Fibroblast of lung (primary cell): ENCODE data around the gene CTBP2. TPM values are rescaled to one million over a fixed set of nuclear protein-coding genes. Genes with fewer than 3 reads are reported as not detected.

ENCODE experiments used
- DNase-seq, 2 donors: peaks; one replicate each; pipeline versions ENCODE4 v3.0.0 to v3.0.0-alpha.2; 2010; ENCODE audit warnings: low read depth in 2 of 2
- H2AFZ ChIP-seq: 2 replicates; pipeline ENCODE4 v1.5.1; 2012; ENCODE audit warnings: low read length, control low read depth, inconsistent platforms
- H3K27ac ChIP-seq: 2 replicates; pipeline ENCODE4 v1.5.1; 2011; ENCODE audit warnings: low read length, control low read depth; ENCODE audit not compliant: insufficient read depth
- H3K27me3 ChIP-seq: 2 replicates; pipeline ENCODE4 v1.5.1; 2011; ENCODE audit warnings: mild to moderate bottlenecking, low read length; ENCODE audit not compliant: control insufficient read depth, insufficient read depth
- H3K36me3 ChIP-seq: 2 replicates; pipeline ENCODE4 v1.5.1; 2011; ENCODE audit warnings: low read length; ENCODE audit not compliant: control insufficient read depth, insufficient read depth
- H3K4me1 ChIP-seq: 2 replicates; pipeline ENCODE4 v1.5.1; 2011; ENCODE audit warnings: low read length; ENCODE audit not compliant: control insufficient read depth, insufficient read depth; ENCODE audit errors: extremely low read depth
- H3K4me2 ChIP-seq: 2 replicates; pipeline ENCODE4 v1.5.1; 2011; ENCODE audit warnings: low read length, control low read depth; ENCODE audit not compliant: insufficient read depth; ENCODE audit errors: extremely low read depth
- H3K4me3 ChIP-seq, 4 experiments: fragments of 200-600 bp in 1 of 4; sonication (generic) in 1 of 4; replicated peaks in 1 of 4; 2 replicates each; pipeline ENCODE4 v1.5.1; 2011 to 2016; ENCODE audit warnings: low read length in 4 of 4, low read depth in 3 of 4, mild to moderate bottlenecking in 3 of 4, control low read depth in 2 of 4, inconsistent platforms in 1 of 4, mixed read lengths in 1 of 4; ENCODE audit not compliant: insufficient read depth in 1 of 4; ENCODE audit errors: control extremely low read depth in 1 of 4
- H3K79me2 ChIP-seq: 2 replicates; pipeline ENCODE4 v1.5.1; 2012; ENCODE audit warnings: mild to moderate bottlenecking, low read length, inconsistent platforms; ENCODE audit not compliant: control insufficient read depth, insufficient read depth
- H3K9ac ChIP-seq: 2 replicates; pipeline ENCODE4 v1.5.1; 2011; ENCODE audit warnings: mild to moderate bottlenecking, low read length, control low read depth; ENCODE audit not compliant: insufficient read depth
- H3K9me3 ChIP-seq: 2 replicates; pipeline ENCODE4 v1.5.1; 2012; ENCODE audit warnings: low read depth, low read length; ENCODE audit not compliant: control insufficient read depth, insufficient read depth
- H4K20me1 ChIP-seq: 2 replicates; pipeline ENCODE4 v1.5.1; 2011; ENCODE audit warnings: low read length; ENCODE audit not compliant: control insufficient read depth, insufficient read depth; ENCODE audit errors: extremely low read depth
- EZH2 ChIP-seq: IDR thresholded peaks from 2 replicates; pipeline ENCODE4 v1.5.1; 2012; ENCODE audit warnings: low read length, control low read depth, mild to moderate bottlenecking; ENCODE audit errors: missing control alignments
- polyA plus RNA-seq, 2 donors: library from polyadenylated mRNA; depleted of rRNA in 1 of 2; stranded (reverse) in 1 of 2; unstranded in 1 of 2; fragments of >200 nt; gene quantifications; 2 replicates each; pipeline ENCODE4 v1.2.1, GENCODE V29; 2011 to 2012; ENCODE audit warnings: missing spikeins in 1 of 2
- total RNA-seq: library from RNA; depleted of rRNA; stranded (reverse); fragments of >200 nt; gene quantifications from 2 replicates; pipeline ENCODE4 v1.2.1, GENCODE V29; 2014
- TF ChIP-seq, protein P1 (sequence below), 2 donors: IDR thresholded peaks in 1 of 2; conservative IDR thresholded peaks in 1 of 2; 1 replicate in 1 of 2; 2 replicates in 1 of 2; pipeline ENCODE4 v1.5.1; 2011 to 2012; ENCODE audit warnings: low read length in 2 of 2, control low read depth in 1 of 2, inconsistent platforms in 1 of 2, low read depth in 1 of 2, mild to moderate bottlenecking in 1 of 2

Gene CTBP2
- total and polyA plus RNA-seq, 2 donors (not counting 1 experiment from before 2014, with no cell fraction given) = 72.1 to 73.3 TPM

DNA sequence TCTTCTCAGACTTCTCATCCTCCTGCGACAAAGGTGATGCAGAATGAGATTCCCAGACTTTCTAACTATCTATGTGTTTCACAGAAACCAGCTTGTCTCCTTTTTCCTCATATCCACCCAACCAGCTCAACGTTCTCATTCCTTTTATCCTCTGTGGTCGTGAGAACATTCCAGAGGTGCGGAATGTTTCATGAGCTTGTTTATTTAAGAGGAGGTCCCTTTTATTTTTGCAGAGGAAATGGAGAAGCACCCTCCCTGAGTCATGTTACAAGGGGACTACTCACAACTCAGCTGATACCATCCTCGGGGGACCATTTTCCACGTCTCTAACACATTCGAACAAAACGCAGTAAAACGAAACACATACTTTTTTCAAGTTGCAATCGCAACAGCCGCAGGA is 125.2 kb downstream of the CTBP2 start:
- Histone ChIP-seq H3K4me2 (peak overlapping the region; percentile 86), H2AFZ (no peak overlapping the region), H3K27me3 (no peaks in the 10 kb centered on the region), H3K79me2 (peaks cover 69% of the 10 kb centered on the region), H3K9me3 (no peaks in the 10 kb centered on the region), H3K4me1 (peaks cover 31% of the 10 kb centered on the region), H3K27ac (peak overlapping the region; percentile 66), H4K20me1 (no peaks in the 10 kb centered on the region), H3K4me3 (peak overlapping the region in 3 of 4 experiments; percentile 6 to 39 (median 16)), H3K9ac (no peak overlapping the region), H3K36me3 (peaks cover 3% of the 10 kb centered on the region)
- TF ChIP-seq EZH2 = no peak
- TF ChIP-seq, protein P1, sequence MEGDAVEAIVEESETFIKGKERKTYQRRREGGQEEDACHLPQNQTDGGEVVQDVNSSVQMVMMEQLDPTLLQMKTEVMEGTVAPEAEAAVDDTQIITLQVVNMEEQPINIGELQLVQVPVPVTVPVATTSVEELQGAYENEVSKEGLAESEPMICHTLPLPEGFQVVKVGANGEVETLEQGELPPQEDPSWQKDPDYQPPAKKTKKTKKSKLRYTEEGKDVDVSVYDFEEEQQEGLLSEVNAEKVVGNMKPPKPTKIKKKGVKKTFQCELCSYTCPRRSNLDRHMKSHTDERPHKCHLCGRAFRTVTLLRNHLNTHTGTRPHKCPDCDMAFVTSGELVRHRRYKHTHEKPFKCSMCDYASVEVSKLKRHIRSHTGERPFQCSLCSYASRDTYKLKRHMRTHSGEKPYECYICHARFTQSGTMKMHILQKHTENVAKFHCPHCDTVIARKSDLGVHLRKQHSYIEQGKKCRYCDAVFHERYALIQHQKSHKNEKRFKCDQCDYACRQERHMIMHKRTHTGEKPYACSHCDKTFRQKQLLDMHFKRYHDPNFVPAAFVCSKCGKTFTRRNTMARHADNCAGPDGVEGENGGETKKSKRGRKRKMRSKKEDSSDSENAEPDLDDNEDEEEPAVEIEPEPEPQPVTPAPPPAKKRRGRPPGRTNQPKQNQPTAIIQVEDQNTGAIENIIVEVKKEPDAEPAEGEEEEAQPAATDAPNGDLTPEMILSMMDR (conservative IDR thresholded peaks at IDR 0.05 in 1 of 2, IDR thresholded peaks at IDR 0.05 in 1 of 2; ENCODE audit: low read depth in 1 of 2, low read length in 2 of 2) = no peak
- DNase-seq = peak; percentile 95 to 98

DNA sequence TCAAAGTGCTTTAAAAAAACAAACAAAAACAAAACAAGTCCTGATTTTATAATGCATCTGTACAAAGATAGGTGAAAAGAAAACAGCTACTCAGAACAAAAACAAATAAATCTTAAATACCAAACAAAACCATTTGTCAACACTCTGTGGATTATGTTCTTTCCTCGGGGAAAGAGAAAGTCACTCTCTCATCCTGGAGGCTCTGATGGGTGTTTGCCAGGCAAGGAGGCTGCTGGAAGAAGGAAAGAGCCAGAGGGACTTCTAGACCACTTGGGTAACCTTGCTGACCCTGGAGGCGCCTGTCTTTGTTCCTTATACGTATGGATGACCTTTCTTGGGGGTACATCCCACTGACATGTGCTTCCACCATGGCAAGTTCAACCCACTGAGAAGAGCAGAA is 125.7 kb downstream of the CTBP2 start:
- DNase-seq = peak in 1 of 2 donors; percentile 44
- H3K27ac ChIP-seq = peak overlapping the region; percentile 66
- H3K9me3 ChIP-seq = no peaks in the 10 kb centered on the region
- TF ChIP-seq, protein P1 (conservative IDR thresholded peaks at IDR 0.05 in 1 of 2, IDR thresholded peaks at IDR 0.05 in 1 of 2; ENCODE audit: low read depth in 1 of 2, low read length in 2 of 2) = no peak
- no peak for TF ChIP-seq EZH2
- H3K4me2 ChIP-seq = peak overlapping the region; percentile 13
- H3K4me3 ChIP-seq = peak overlapping the region in 1 of 4 experiments; percentile 39
- peaks cover 3% of the 10 kb centered on the region for H3K36me3 ChIP-seq
- H2AFZ ChIP-seq = no peak overlapping the region
- H3K4me1 ChIP-seq = peaks cover 35% of the 10 kb centered on the region
- no peaks in the 10 kb centered on the region for H3K27me3 ChIP-seq
- peaks cover 69% of the 10 kb centered on the region for H3K79me2 ChIP-seq
- no peak overlapping the region for H3K9ac ChIP-seq
- H4K20me1 ChIP-seq = no peaks in the 10 kb centered on the region

DNA sequence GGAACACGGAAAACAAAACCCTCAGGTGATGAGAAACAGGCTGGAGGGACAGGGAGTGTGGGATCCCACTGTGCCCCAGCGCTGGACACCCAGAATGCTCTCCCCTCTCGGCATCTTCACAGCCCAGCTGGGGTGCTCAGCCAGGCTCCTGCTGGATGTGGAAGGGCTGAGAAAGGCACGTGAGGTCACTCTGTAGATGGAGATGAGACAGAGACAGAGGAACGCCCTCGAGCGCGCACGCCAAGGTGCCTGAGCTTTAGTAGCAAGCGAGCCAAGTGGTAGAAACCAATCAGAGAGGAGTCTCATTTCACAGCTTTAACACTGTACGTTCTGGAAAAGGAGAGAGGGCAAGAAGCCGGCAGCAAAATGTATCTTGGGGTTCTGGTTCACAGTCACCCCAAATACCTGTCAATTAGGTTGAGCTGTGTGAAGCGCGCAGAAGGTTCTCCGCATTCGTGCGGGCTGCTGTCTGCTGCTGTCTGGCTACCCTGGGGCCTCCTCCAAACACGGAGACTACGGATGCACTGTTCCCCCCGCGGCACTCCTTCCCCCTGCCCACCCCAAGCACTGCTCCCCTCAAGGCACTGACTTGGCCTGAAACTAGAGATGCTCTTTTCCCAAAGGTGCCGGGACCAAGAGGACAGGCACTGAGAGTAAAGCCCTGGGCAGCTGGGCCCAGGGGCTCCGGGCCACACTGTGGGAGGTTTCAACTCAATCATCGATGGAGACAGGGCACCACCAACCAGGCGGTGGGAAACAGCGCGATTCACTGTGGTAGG is 127.0 kb downstream of the CTBP2 start:
- H3K4me2 ChIP-seq = no peak overlapping the region
- H3K79me2 ChIP-seq = peaks cover 67% of the 10 kb centered on the region
- H2AFZ ChIP-seq = no peak overlapping the region
- H3K9ac ChIP-seq = no peak overlapping the region
- peaks cover 2% of the 10 kb centered on the region for H4K20me1 ChIP-seq
- DNase-seq = no peak
- H3K27ac ChIP-seq = no peak overlapping the region
- TF ChIP-seq, protein P1 (conservative IDR thresholded peaks at IDR 0.05 in 1 of 2, IDR thresholded peaks at IDR 0.05 in 1 of 2; ENCODE audit: low read depth in 1 of 2, low read length in 2 of 2) = no peak
- no peak for TF ChIP-seq EZH2
- H3K36me3 ChIP-seq = peaks cover 3% of the 10 kb centered on the region
- H3K4me3 ChIP-seq = no peak overlapping the region
- peaks cover 38% of the 10 kb centered on the region for H3K4me1 ChIP-seq
- no peaks in the 10 kb centered on the region for H3K27me3 ChIP-seq
- H3K9me3 ChIP-seq = no peaks in the 10 kb centered on the region
